ENCODE measurements around the gene ARHGAP22. TPM values are rescaled to one million over a fixed set of nuclear protein-coding genes. Genes with fewer than 3 reads are reported as not detected.

The ARHGAP22 gene
- total RNA-seq, 1 experiment from 2014 or later: 9.9 TPM

GRCh38 chr10:48608976-48609375 lies 4.1 kb upstream of the ARHGAP22 start:
- CTCF ChIA-PET: interaction anchor here (5.6 kb wide), 1 partner anchor 47 kb away, joined by 64 read pairs; no protein-coding TSS in a partner anchor
- intact Hi-C loops (cut with micrococcal nuclease): loop anchor here (1.0 to 10.0 kb wide), 2 partner anchors 46 to 246 kb away; no protein-coding TSS in a partner anchor
- no peak overlapping the region for H3K9ac ChIP-seq (ENCODE audit: low read length)
- no peak overlapping the region for H3K27ac ChIP-seq (ENCODE audit: low read depth, low read length)
- H3K9me2 ChIP-seq (ENCODE audit: insufficient read depth): no peaks in the 10 kb centered on the region
- no peak for ATAC-seq
- H3K9me3 ChIP-seq (ENCODE audit: control insufficient read depth in 1 of 2, insufficient read depth in 1 of 2, low read depth in 1 of 2, low read length in 2 of 2): no peaks in the 10 kb centered on the region
- POLR2A ChIA-PET: no interaction called here
- RAD21 ChIA-PET (ENCODE audit: low non-redundant PET in 1 of 2, low total read pairs in 2 of 2, uncharacterized antibody in 2 of 2, unreplicated experiment in 2 of 2): no interaction called here
- H4K20me1 ChIP-seq (ENCODE audit: insufficient read depth): no peaks in the 10 kb centered on the region
- BruUV-seq (replicated peaks): no TSS peak
- H3K4me1 ChIP-seq (ENCODE audit: control insufficient read depth in 1 of 2, insufficient read depth in 2 of 2, low read length in 2 of 2): peaks cover 4 to 26% of the 10 kb centered on the region in 2 experiments
- H3K27me3 ChIP-seq (ENCODE audit: insufficient read depth, low read length): no peaks in the 10 kb centered on the region
- no peak overlapping the region for H2AFZ ChIP-seq (ENCODE audit: low read depth, low read length, poor library complexity, severe bottlenecking)
- no peak overlapping the region for H3K4me3 ChIP-seq (replicated peaks in 1 of 2; ENCODE audit: low read depth in 1 of 2, low read length in 2 of 2)
- H3K79me2 ChIP-seq (ENCODE audit: insufficient read depth, low read length): 0 out of 2 replicates have a peak, but pooled peaks cover 4% of the 10 kb centered on the region
- DNase-seq (ENCODE audit: low read depth, low spot score): no peak
- no peaks in the 10 kb centered on the region for H3K36me3 ChIP-seq (ENCODE audit: control insufficient read depth in 1 of 2, insufficient read depth in 2 of 2, low read length in 2 of 2)
- H3K4me2 ChIP-seq (ENCODE audit: low read length): no peak overlapping the region
- TF ChIP-seq REST (IDR thresholded peaks at IDR 0.05; ENCODE audit: low read depth) (no peak), MAX (IDR thresholded peaks at IDR 0.05) (no peak), POLR2A (IDR thresholded peaks at IDR 0.05; ENCODE audit: borderline replicate concordance, extremely low read depth, insufficient read depth, insufficient read length) (no peak)

- no peaks in the 10 kb centered on the region for H3K9me3 ChIP-seq (ENCODE audit: control insufficient read depth in 1 of 2, insufficient read depth in 1 of 2, low read depth in 1 of 2, low read length in 2 of 2)
- ChIA-PET RAD21 (ENCODE audit: low non-redundant PET in 1 of 2, low total read pairs in 2 of 2, uncharacterized antibody in 2 of 2, unreplicated experiment in 2 of 2) (interaction anchor here (1.0 to 1.3 kb wide), 2 partner anchors 47 to 48 kb away, joined by 3 to 4 read pairs; no protein-coding TSS in a partner anchor), CTCF (interaction anchor here (0.7 to 5.6 kb wide), 5 partner anchors 9 to 771 kb away, joined by 3 to 64 read pairs (median 5); no protein-coding TSS in a partner anchor), POLR2A (interaction anchor here (1.9 kb wide), 1 partner anchor 48 kb away, joined by 5 read pairs; no protein-coding TSS in a partner anchor)
- H3K4me3 ChIP-seq (replicated peaks in 1 of 2; ENCODE audit: low read depth in 1 of 2, low read length in 2 of 2): no peak overlapping the region
- H3K27me3 ChIP-seq (ENCODE audit: insufficient read depth, low read length): no peaks in the 10 kb centered on the region
- H3K79me2 ChIP-seq (ENCODE audit: insufficient read depth, low read length): 0 out of 2 replicates have a peak, but pooled peaks cover 11% of the 10 kb centered on the region
- no peak overlapping the region for H3K9ac ChIP-seq (ENCODE audit: low read length)
- no peak overlapping the region for H2AFZ ChIP-seq (ENCODE audit: low read depth, low read length, poor library complexity, severe bottlenecking)
- ATAC-seq (peak; percentile 79), DNase-seq (ENCODE audit: low read depth, low spot score) (peak; percentile 34)
- H3K4me2 ChIP-seq (ENCODE audit: low read length): no peak overlapping the region
- peaks cover 6 to 31% of the 10 kb centered on the region in 2 experiments for H3K4me1 ChIP-seq (ENCODE audit: control insufficient read depth in 1 of 2, insufficient read depth in 2 of 2, low read length in 2 of 2)
- no peaks in the 10 kb centered on the region for H3K36me3 ChIP-seq (ENCODE audit: control insufficient read depth in 1 of 2, insufficient read depth in 2 of 2, low read length in 2 of 2)
- BruUV-seq (replicated peaks): no TSS peak
- no peaks in the 10 kb centered on the region for H4K20me1 ChIP-seq (ENCODE audit: insufficient read depth)
- no peak for TF ChIP-seq ZNF274 (IDR thresholded peaks at IDR 0.05; ENCODE audit: low read depth, low read length)
- peak; percentile 63 to 93 (median 79) for TF ChIP-seq CTCF (IDR thresholded peaks at IDR 0.05 in 2 of 3, conservative IDR thresholded peaks at IDR 0.05 in 1 of 3; ENCODE audit: borderline replicate concordance in 1 of 3, insufficient read depth in 1 of 3, low read depth in 2 of 3, low read length in 2 of 3)
- TF ChIP-seq SRF (IDR thresholded peaks at IDR 0.05; ENCODE audit: low read depth): no peak
- TF ChIP-seq RAD21 (IDR thresholded peaks at IDR 0.05; ENCODE audit: low read depth): peak; percentile 40; the same call in 1 of the 2 replicates
- no peak for TF ChIP-seq SP1 (IDR thresholded peaks at IDR 0.05; ENCODE audit: low read depth)
- no peak for TF ChIP-seq EGR1 (IDR thresholded peaks at IDR 0.05; ENCODE audit: low read depth)
- H3K27ac ChIP-seq (ENCODE audit: low read depth, low read length): no peak overlapping the region
- H3K9me2 ChIP-seq (ENCODE audit: insufficient read depth): no peaks in the 10 kb centered on the region
- intact Hi-C loops (cut with micrococcal nuclease): loop anchor here (1.0 to 10.0 kb wide), 2 partner anchors 47 to 245 kb away; no protein-coding TSS in a partner anchor
Measured at GRCh38 chr10:48608279-48608681, 3.4 kb upstream of the ARHGAP22 start.

Data from HCT116 (cell line).